NCI-H510A treated with DMSO at 0.1 percent for 48 hours (cell line): ENCODE data around the gene KCTD6.
A peak's percentile ranks its signal among the peaks of the same experiment; 100 is the strongest.

Experiments used
- DNase-seq: peaks from one replicate; lab custom pipeline; 2025; lab: John Stamatoyannopoulos, UW

Gene KCTD6

DNA sequence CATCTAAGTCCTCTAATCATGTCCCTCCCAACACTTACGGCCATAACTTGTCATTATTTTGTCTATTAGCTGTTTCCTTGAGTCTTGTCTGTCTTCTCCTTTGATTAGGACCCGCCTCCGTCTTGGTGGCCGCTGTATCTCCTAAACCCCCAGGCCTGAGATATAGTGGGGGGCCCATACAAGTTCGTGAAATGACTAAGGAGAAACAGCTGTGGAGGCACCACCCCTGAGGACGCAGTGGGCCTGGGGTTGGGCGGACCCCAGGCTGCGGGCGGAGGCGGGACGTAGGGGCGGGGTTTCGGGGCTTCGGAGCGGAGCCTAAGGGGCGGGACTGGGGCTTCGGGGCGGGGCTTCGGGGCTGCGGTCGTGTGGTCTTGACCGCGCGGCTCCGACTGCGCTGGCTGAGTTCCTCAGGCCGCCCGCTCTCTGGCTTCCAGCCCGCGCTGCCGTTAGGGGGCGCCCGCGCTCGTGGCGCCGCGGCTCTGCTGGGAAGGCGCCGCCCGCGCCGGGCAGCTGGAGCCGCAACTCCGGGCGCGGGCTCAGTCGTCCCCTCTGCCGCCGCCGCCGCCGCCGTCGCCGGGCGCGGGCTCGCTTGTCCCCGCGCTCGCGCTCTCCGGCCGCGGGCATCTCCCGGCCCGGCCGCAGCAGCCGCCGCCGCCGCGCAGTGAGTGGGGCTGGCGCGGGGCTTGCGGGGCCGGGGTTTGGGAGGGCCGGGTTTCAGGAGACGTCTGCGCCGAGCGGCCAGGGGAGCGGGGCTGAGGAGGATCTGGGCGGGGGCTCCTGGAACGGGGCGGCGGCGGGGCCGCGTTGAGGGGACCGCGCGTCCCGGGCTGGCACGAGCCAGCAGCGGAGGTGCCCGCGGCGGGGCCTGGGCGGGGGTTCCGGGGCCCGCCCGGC lies at the start of gene KCTD6:
TSS of gene KCTD6 (plus strand) at position 591 of the 897 bp plus-strand sequence. CDS start 6,660 bp downstream, outside the sequence.
- DNase-seq = peak; percentile 62

GRCh38 chr3:58452176-58452575 lies 39.7 kb upstream of the KCTD6 start:
- peak; percentile 63 for DNase-seq

GRCh38 chr3:58459160-58459559 lies 32.7 kb upstream of the KCTD6 start:
- no peak for DNase-seq

DNA sequence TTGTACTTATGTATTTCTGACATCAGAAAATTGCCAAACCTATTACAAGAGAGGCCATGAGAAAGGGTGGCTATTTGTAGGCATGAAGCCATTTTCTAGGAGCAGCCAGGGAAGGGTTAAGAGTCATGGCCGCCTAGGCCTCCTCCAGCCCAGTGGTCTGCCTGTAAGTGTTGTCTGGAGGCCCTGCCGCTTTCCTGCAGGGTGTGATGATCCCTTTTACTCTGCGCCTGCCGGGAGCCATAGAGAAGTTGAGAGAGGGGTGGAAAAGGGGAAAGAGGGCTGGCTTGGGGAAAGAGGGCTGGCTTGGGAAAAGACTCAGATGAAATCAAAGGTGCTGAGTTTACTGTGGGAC lies 29.1 kb upstream of the KCTD6 start:
- no peak for DNase-seq

- peak; percentile 52 for DNase-seq
Measured at GRCh38 chr3:58463181-58463941, 28.5 kb upstream of the KCTD6 start.

- DNase-seq = no peak
Measured at GRCh38 chr3:58463942-58464271, 28.0 kb upstream of the KCTD6 start.

DNA sequence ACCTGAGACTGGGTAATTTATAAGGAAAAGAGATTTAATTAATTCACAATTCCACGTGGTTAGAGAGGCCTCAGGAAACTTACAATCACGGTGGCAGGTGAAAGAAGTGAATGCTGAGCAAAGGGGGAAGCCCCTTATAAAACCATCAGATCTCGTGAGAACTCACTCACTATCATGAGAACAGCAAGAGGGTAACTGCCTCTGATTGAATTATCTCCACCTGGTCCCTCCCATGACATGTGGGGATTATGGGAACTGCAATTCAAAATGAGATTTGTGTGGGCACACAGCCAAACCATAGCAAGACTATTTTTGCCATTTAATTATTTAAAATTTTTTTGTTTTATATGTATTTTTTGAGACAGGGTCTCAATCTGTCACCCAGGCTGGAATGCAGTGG lies 27.0 kb upstream of the KCTD6 start:
- DNase-seq = no peak

DNA sequence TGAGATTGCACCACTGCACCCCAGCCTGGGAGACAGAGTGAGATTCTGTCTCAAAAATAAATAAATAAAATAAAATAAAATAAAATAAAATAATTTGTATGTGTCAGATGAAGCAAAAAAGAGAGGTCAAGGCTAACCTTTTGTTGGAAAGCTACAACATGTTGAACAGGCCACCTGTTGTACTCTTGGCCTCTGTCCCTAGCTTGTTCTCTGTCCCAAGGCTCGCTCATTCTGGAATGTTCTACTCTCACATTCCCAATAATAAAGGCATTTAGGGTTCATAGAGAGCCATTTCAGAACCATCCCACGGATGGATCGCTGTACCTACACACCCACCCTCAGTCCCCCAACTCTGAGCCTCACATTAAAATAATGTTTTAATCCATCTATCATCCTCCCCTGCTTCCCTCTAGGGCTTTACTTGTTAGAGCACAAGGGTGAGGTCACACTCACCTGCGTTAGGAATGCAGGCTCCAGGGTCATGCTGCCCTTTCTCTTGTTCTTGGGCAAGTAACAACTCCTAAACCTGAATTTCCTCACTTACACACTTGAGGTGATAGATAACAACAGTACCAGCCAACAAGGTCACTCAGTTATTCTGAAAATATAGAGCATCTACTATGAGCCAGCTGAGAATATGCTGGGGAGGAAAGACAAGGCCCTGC lies 24.9 kb upstream of the KCTD6 start:
- DNase-seq = no peak

- no peak for DNase-seq
Measured at GRCh38 chr3:58469096-58469495, 22.8 kb upstream of the KCTD6 start.

DNA sequence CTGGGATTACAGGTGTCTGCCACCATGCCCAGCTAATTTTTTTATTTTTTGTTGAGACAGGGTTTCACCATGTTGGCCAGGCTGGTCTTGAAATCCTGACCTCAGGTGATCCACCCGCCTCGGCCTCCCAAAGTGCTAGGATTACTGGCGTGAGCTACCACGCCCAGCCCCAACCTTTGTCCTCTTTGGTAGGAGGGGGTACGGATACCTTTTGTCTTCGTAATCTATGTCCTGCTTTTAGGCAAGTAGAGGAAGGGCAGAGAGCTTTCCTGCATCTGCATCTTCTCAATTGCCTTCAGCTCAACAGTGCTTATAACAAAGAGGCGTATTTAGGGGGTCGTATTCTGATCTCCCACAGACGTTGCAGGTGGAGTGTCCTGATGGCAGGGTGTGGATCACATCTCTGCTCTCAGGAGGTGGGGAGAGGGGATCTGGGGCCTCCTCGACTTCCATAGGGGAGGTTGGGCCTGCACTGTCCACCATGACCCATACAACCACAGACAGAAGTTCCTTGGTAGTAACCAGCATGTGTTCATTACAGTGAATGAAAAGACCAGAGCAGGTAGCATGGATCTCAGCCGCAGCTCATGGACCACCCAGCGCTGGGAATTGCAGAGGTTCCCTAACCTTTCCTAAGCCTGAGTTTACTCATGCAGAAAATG lies 21.4 kb upstream of the KCTD6 start:
- no peak for DNase-seq

DNA sequence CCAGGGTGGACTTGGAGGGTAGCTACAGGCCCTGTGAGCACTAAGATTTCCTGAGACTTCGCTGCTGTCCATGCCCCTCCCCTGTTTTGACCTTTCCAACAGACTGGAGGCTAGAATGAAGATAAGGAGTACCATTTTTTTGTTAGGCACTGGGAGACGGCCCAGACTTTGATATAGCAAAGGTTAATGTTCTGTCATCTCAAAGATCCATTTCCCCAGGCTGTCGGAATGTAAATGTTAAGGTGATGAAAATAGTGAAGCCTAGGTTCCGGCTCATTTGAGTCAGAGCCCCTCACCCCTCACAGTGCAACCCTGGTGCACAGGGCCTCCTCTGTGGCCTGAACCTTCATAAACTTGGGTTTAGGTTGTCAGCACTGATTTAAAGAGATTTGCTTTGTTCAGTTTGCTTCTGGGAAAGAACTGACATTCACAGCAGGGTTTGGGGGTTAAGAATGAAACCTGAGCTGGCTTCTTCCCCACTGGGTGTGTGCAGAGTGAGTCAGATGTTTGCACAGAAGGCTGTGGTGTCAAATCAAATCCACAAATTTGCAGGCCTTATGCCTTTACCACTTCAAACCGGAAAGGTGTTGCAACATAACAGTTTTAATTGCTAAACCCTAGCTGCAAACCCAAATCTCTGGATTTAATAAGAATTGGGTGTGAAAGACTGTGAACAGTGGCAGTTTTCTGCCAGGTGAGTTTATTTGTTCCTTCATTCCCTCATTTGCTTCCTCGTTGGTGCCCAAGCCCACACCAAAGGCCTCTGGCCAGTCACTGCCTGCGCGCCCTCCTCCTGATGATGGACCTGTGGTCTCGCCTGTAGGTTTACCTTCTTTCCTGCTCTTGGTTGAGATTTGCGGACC lies 20.6 kb upstream of the KCTD6 start:
- peak; percentile 63 for DNase-seq

DNA sequence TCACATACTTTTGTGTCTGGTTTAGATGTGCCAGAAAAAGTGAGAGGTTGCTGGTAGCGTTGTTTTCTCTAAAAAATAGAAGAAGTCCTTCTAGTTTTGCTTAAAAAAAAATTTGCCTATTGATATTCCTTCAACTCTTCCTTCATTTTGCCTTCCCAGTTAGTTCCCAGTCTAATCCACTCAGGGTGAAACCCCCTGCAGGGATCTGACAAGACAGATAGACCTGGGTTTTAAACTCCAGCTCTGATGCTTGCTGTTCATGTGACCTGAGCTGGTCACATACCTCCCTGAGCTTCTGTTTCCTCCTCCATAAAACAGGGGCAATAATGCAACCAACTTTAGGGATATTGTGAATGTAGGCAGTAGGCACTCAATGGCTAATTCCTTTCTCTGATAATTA lies 18.6 kb upstream of the KCTD6 start:
- no peak for DNase-seq

DNA sequence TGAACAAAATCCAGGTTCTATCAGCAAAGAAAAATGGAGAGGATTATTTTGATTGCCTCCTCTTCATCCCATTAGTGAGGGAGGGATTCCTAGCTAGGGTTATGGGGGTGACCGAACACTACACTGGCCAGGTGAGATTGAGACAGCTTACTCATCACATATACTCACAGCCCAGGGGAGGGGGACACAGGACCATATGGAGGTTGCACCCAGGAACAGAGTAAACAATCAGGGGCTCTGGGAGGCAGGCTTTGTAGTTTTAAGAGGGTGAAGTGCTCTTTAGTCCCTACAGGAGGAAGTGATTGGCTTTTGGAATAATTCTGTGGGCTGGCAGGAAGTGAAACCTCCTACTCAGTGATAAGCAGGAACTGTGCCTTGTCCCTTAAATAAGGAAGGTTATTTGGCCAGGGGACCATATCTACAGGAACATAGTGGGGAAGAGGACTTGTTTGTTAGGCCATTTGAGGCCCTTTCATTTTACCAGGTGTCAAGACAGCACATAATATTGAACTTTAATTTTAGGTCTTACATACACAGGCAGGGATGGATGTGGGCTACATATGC lies 17.5 kb upstream of the KCTD6 start:
- DNase-seq = peak; percentile 39

GRCh38 chr3:58474967-58475578 lies 16.8 kb upstream of the KCTD6 start:
- DNase-seq = no peak

DNA sequence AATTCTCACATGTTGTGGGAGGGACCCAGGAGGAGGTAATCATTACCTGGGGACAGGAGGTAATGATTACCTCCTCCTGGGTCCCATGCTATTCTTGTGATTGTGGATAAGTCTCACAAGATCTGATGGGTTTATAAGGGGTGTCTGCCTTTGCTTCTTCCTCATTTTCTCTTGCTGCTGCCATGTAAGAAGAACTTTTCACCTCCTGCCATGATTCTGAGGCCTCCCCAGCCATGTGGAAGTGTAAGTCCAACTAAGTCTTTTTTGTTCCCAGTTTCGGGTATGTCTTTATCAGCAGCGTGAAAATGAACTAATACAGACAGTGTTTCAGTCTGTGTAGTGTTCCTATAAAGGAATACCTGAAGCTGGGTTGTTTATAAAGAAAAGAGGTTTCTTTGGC lies 13.1 kb upstream of the KCTD6 start:
- no peak for DNase-seq

DNA sequence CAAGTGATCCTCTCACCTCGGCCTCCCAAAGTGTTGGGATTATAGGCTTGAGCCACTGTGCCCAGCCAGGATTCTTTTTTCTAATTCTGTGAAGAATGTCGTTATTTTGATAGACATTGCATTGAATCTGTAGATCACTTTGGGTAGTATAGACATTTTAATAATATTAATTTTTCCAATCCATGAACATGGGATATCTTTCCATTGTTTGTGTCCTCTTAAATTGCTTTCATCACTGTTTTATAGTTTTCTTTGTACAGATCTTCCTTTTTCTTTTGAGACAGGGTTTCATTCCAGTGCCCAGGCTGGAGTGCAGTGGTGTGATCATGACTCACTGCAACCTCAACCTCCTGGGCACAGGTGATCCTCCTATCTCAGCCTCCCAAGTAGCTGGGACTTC lies 11.6 kb upstream of the KCTD6 start:
- no peak for DNase-seq

GRCh38 chr3:58482917-58483636 lies 8.8 kb upstream of the KCTD6 start:
- no peak for DNase-seq

- no peak for DNase-seq
Measured at GRCh38 chr3:58484045-58484721, 7.7 kb upstream of the KCTD6 start.

DNA sequence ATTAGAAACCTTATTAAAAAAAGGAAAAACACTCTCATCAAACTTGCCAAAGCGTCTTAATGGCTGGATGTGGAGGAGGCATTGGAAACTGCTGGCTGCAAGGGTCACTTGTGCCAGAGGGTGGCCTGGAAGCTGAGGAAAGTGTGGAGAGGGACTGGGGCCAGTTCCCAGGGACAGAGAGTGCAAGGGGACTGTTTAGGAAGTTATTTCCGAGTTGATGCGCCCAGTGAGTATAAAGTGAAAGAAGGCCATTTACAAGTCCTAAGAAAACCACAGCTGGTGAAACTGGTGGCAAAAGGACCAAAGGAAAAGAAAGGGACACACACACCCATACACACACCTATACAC lies 7.2 kb upstream of the KCTD6 start:
- no peak for DNase-seq
